SIG-M5 (cell line): Measurements from ENCODE around the gene WNT3.
"Not testable (repeated sequence)": the region's sequence is repeated elsewhere in the genome, so short reads cannot be mapped to it uniquely, and the experiment has no call there.

Source experiments
- DNase-seq: peaks from one replicate; lab custom pipeline; 2025; lab: John Stamatoyannopoulos, UW

Gene WNT3

GRCh38 chr17:46765453-46765852, 53.0 kb downstream of the WNT3 start:
- DNase-seq: no peak

- DNase-seq: no peak
These were observed 53.6 kb downstream of the WNT3 start for GRCh38 chr17:46764709-46765401.

DNA sequence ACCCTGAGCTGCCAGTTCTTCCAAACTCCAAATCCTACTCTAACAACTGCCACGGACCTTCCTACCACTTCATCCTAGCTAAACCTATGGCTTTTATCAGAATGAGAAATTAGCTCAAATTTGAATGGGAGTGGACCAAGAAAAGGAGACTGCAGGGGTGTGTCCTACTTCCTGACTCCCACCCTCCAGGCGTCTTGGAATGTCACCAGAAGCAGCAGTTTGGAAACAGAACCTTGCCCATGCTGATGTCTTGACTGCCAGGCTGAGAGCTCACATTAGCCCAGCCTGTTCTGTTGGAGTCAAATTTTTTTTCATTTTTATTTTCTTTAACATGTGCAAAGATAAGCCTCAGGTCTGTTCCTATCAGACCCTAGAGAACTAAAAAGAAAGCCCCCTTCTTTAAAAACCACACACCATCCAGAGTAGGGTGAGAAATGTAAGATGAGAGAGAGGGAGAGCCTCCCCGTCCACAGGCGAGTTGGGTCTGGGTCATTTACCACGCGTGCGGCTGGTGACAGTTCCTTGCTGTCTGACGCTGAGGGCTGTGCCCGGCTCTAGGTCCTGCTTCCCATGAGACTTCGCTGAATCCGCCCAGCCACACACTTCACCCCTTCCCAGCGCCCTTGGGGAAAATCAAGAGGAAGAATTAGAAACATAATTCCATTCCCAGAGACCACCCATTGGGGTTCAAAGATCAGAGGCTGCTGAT, 54.3 kb downstream of the WNT3 start:
- no peak for DNase-seq

- DNase-seq: no peak
These were observed 55.1 kb downstream of the WNT3 start for GRCh38 chr17:46763416-46763815.

- no peak for DNase-seq
These were observed 59.4 kb downstream of the WNT3 start for GRCh38 chr17:46759141-46759540.

GRCh38 chr17:46758614-46759013, 59.9 kb downstream of the WNT3 start:
- no peak for DNase-seq

- DNase-seq: not testable (repeated sequence)
These were observed 60.9 kb downstream of the WNT3 start for GRCh38 chr17:46757588-46757987.

DNA sequence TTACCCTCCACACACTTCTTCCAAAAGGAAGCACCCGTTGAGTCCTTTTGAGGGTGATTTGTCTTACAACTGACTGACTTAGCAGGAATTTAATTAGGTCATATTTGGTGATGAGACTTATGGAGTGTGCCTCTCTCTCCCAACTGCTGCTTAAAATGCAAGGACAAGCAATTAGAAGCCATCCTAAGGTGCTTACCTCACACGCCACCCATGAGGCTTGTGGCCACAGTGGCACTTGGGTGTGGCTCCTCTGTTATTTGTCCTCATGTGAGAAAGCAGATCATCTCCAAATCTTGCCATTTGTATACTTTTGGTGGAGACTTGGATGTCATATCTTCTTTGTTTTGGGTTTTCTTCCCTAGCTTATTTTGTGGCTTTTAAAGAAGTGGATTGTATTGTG, 61.6 kb downstream of the WNT3 start:
- DNase-seq: no peak

DNA sequence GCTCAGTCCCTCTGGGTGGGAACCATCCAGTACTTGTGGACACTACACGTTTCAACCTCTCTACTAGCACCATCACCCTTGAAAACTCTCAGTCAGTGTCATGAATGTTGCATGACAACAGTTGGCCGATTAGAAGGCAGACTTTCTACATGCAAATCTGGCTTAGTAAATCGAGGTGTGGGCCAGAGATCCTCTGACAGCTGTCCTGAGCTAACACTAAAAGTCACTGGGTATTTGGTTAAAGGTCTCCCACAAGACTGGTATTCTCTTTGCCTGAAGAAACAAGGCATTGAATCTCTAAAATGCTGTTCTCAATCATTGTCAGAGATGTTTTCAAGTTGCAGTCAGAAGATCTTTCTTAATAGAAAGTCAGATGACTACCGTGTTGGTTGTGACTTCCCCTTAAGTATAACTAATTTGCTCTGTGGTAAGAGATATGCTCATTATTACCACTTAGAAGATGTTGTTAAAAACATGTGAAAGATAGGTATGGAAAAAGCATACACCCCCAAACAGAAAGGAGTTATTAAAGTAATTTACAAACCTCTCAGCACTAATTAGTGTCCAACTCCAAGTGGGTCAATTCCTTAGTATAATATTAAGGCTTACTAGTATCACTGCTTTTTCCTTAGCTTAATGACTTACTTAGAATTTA, 62.3 kb downstream of the WNT3 start:
- DNase-seq: no peak

GRCh38 chr17:46753776-46754175, 64.7 kb downstream of the WNT3 start:
- no peak for DNase-seq

- DNase-seq: no peak
These were observed 67.1 kb downstream of the WNT3 start for GRCh38 chr17:46751425-46751824.

- DNase-seq: no peak
These were observed 73.1 kb downstream of the WNT3 start for GRCh38 chr17:46745376-46745775.

GRCh38 chr17:46744441-46744840, 74.1 kb downstream of the WNT3 start:
- no peak for DNase-seq

DNA sequence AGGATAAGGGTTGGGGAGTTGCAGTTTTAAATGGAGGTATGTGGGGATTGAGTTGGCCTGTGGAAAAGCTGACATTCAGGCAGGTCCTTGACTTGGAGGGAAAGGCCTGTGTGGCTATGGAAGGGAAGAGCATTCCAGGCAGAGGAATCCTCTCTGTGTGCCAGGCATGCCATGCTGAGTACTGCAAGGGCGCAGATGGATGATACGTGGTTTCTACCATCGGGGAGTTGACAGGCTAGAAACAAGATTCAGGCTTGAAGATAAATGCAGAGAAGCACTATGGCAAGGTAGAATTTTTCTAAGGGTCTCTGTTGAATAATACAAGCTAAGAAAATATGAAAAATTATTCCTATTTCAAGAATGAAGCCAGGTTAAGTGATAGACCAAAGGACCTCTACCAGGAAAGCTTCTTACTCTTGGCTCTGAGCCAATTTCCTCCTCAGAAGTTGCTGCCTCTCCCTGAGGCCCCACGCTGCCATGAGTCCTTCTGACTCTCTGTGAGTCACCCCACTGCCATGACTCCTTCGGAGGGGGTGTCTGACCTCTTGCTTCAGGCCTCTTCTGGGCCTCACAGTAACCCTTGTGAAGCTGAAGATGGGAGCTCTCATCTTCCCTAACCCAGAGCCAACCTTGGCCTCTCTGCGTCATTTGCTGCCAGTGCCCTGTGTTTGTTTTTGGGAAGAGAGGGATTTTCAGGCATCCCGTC, 75.8 kb downstream of the WNT3 start:
- DNase-seq: no peak

DNA sequence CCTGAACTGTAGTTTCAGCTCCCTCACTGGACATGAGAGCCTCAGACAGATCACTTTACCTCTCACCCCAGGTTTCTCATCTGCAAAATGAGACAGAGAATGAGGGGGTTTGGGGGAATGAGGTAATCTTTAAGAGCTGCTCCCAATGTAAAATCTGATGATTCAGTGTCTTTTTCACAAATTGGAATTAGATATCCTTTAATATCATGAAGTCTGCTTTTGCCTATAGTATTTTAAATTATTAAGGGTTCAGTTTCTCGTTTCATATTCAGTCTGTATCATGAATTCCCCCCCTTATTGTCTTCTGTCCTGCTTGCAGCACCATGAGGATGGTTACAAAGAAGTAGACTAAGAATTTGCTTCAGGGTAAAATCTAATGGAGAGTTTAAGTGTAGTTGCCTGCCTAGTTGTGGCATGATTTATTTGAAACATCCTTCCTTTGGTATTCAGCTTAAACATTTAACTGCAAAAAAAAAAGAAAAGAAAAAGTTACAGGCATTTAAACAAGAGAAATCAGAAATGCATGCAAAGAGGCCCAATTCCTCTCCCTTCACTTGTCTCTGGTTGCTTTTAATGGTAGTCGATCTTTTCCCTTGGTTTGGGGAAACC, 77.3 kb downstream of the WNT3 start:
- no peak for DNase-seq

DNA sequence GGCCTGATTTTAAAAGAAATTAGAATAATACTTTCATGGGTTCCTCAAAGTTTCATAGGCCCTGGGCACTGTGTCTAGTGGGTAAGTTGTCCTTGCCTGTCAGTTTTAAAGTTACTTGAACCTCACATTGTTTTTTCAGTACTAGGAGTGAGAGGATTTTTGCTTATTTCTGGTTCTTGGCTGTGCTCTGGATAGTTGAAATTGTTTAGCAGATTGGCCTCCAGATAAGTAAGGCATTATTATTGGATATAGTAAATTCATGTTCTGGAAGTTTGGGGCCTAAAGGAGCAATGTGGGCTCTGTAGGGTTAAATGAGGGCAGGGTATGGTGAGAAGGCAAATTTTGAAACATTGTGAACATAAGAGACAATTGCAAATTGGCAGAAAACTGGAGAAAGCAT, 78.5 kb downstream of the WNT3 start:
- no peak for DNase-seq

GRCh38 chr17:46738544-46738943, 79.9 kb downstream of the WNT3 start:
- DNase-seq: no peak

DNA sequence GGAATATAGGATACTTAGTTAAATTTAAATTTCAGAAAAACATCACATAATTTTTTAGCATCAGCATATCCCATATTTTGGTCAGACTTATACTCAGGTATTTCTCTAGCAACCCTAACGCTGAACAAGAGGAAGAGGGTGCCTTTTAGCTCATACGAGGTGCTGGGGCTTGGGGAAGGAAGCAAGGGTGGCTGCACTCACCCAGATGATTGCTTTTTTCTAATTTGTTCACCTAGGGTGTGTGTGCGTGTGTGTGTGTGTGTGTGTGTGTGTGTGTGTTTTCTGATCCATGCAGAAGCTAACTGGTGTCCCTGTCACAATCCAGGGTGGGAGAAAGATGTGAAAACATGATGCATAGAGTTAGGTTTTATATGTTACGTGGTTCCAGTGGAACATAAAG, 81.2 kb downstream of the WNT3 start:
- no peak for DNase-seq

GRCh38 chr17:46736100-46736499, 82.4 kb downstream of the WNT3 start:
- no peak for DNase-seq

DNA sequence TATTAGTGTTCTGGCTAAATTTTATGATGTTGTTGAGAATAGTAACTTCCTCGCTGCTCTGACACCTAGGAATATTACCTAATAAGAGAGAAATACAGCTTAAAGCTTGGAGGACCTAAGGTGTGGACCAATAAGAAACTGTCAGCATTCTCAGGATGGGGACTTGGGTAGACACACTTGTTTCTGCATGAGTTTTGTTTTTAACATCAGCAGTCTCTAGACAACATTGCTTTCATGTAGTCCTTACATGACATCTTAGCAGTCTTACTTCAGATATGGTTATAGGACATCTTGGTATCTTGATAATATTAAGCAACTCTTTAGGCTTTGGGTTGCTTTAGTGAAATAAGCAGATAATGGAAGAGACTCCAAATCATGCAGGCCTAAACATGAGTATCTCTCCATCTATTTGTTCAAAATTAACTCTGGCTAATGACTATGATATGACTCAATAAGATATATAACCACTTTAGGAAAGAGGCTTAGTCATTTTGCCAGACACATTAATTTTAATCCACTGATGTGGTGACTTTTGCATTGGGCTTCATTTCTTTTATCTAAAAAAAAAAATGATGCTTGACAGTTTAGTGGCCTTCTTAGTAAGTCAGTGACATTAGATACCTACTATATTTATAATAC, 84.5 kb downstream of the WNT3 start:
- no peak for DNase-seq

GRCh38 chr17:46732754-46733398, 85.6 kb downstream of the WNT3 start:
- DNase-seq: no peak
